Activated naive CD4-positive, alpha-beta T cell treated with anti-CD3 and anti-CD28 coated beads, Interleukin-2, amount 50 U/mL, for 72 hours (primary cell): ENCODE measurements around the gene OR51B6. TPM values are rescaled to one million over a fixed set of nuclear protein-coding genes. Genes with fewer than 3 reads are reported as not detected.
"Not testable (repeated sequence)": the region's sequence is repeated elsewhere in the genome, so short reads cannot be mapped to it uniquely, and the experiment has no call there.

ENCODE experiments used
- ATAC-seq, 2 donors: fragments of 150-1000 bp; cut with Tn5 transposase; 2 replicates each; pipeline ENCODE4 v1.10.0; 2021; ENCODE audit warnings: mild to moderate bottlenecking in 2 of 2, moderate library complexity in 2 of 2
- DNase-seq, 2 donors: peaks; one replicate each; pipeline ENCODE4 v3.0.0; 2021 to 2022; ENCODE audit warnings: low spot score in 2 of 2
- H3K27ac Mint-ChIP-seq, 2 donors: one replicate each; pipeline ENCODE4 v1.8.0; 2022; ENCODE audit warnings: mild to moderate bottlenecking in 2 of 2, mixed read lengths in 2 of 2
- H3K36me3 Mint-ChIP-seq, 2 donors: one replicate each; pipeline ENCODE4 v1.8.0; 2022; ENCODE audit warnings: mixed read lengths in 2 of 2
- H3K9me3 Mint-ChIP-seq, 2 donors: one replicate each; pipeline ENCODE4 v1.8.0; 2022; ENCODE audit warnings: mixed read lengths in 2 of 2
- total RNA-seq, 2 donors: library from RNA; stranded (reverse); gene quantifications; one replicate each; pipeline ENCODE4 v1.2.3, GENCODE V29; 2022

Gene OR51B6
- not detected for total RNA-seq

GRCh38 chr11:5351208-5351607, at the start of gene OR51B6:
OR51B6 (plus strand) TSS chr11:5351508; CDS start chr11:5351508, 0 bp downstream.
- Mint-ChIP-seq H3K27ac (no peak within 1 kb of the TSS), H3K9me3 (peaks cover 0 to 3% of the 10 kb centered on the region in 2 donors), H3K36me3 (peaks cover 0 to 4% of the 10 kb centered on the region in 2 donors)
- no peak for DNase-seq
- ATAC-seq, result no peak

DNA sequence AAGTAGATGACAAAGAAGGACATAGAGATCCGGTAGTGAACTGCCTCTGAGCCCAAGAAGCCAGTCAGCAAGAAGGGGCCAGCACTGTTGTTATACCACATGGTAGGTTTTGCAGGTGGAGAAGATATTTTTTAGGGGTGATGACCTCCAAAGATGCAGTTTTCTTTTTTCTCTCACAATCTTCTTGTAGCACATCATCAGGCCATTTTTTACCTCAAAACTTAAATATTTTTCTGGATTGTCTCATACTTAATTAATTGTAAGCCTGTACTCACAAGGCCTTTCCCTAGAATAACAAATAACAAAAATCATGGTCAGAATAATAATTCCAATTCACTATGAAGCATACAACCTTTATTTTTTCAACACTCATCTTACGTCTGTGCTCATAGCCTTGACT, 49.5 kb upstream of the OR51B6 start, which contains the start of gene OR51B4:
Gene OR51B4, minus strand, starts transcription at position 101 of the 400 bp plus-strand sequence. Its CDS starts 0 bp downstream, at position 101.
- ATAC-seq, result no peak
- no peaks in the 10 kb centered on the region for H3K36me3 Mint-ChIP-seq
- DNase-seq, result no peak
- H3K9me3 Mint-ChIP-seq, result no peaks in the 10 kb centered on the region
- H3K27ac Mint-ChIP-seq, result no peak within 1 kb of the TSS

DNA sequence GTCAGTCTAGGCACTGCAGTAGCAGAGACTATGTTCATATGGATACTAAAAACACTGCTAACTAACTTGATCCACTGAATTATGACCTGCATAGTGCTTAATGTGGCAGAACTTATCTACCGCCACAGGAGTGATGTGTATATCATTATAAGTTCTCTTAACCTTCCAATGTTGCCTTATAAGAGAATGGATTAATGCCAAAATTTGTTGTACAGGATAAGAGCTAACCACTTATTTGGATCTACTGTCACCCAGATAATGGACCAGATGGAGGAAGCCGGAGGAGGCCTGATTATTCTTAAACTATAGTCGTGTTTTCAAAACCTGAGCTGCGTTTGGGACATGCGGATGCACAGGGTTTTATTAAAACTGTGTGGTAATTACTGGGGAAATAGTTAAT, 47.7 kb upstream of the OR51B6 start:
- ATAC-seq (no peak), DNase-seq (no peak)
- no peaks in the 10 kb centered on the region for H3K36me3 Mint-ChIP-seq
- H3K27ac Mint-ChIP-seq, result no peak overlapping the region
- no peaks in the 10 kb centered on the region for H3K9me3 Mint-ChIP-seq

DNA sequence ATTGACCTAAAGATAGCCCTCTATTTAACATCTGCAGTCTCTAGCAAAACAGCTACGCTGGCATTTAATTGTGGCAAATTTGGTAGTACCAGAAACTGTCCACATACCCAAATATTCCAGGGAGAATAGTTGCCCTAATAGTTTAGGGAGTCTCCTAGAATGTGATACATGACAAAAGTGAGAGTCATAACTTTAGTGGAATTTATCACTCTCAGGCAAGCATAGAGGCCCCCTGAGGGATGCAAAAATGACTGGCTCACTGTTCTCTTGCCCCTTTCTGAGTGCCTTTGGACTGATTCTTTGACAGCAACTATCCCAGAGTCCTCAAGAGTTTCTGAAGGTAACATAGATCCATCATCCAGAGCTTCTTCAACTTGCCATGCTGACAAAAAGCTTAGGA, 47.3 kb upstream of the OR51B6 start:
- ATAC-seq (no peak), DNase-seq (no peak)
- Mint-ChIP-seq H3K27ac (no peak overlapping the region), H3K9me3 (no peaks in the 10 kb centered on the region), H3K36me3 (no peaks in the 10 kb centered on the region)

DNA sequence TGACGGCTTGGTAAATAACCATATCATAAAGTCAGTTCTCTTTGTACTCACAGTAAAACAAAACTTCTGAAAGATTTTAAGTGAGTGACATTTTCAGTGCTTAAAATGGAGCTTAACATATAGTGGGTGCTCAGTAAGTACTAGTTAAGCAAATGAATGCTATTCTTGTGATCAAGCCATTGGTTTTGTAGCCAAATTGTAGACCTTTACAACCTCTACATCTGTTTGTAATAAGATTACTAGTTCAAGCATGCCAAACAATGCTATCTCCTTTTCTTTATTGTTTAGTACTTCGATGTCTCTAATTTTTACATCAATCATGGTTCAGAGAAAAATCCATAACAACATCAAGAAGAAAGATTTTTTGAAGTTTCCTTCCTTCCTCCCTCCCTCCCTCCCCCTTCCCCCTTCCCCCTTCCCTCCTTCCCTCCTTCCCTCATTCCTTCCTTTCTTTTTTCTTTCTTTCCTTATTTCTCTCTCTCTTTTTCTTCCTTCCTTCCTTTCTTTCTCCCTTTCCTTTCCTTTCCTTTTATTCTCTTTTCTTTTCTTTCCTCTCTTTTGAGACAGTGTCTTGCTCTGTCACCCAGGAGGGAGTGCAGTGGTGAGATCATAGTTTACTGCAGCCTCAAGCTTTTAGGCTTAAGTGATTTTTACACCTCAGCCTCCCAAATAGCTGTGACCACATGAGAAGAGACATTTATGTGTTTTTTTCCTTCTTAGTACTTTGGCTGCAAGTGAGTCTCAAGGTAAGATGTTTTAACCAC, 43.9 kb upstream of the OR51B6 start:
- H3K36me3 Mint-ChIP-seq, result no peaks in the 10 kb centered on the region
- ATAC-seq, result no peak
- no peak for DNase-seq
- no peak overlapping the region for H3K27ac Mint-ChIP-seq
- no peaks in the 10 kb centered on the region for H3K9me3 Mint-ChIP-seq

- DNase-seq (no peak), ATAC-seq (no peak)
- Mint-ChIP-seq H3K36me3 (no peaks in the 10 kb centered on the region), H3K27ac (no peak overlapping the region), H3K9me3 (no peaks in the 10 kb centered on the region)
Observed at GRCh38 chr11:5310423-5310822, 40.9 kb upstream of the OR51B6 start.

DNA sequence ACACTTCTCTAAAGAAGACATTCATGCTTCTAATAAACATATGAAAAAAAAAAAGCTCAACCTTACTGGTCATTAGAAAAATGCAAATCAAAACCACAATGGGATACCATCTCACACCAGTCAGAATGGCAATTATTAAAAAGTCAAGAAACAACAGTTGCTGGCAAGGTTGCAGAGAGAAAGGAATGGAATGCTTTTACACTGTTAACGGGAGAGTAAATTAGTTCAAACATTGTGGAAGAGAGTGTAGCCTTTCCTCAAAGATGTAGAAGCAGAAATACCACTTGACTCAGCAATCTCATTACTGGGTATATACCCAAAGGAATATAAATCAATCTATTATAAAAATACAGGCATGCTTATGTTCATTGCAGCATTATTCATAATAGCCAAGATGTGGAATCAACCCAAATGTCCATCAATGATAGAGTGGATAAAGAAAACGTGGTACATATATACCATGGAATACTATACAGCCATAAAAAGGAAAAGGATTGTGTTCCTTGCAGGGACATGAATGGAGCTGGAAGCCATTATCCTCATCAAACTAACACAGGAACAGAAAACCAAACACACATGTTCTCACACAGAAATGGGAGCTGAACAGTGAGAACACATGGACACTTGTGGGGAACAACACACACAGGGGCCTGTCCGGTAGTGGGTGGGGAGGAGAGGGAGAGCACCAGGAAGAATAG, 37.8 kb upstream of the OR51B6 start:
- DNase-seq, ATAC-seq: not testable (repeated sequence)

GRCh38 chr11:5317292-5317691, 34.0 kb upstream of the OR51B6 start:
- ATAC-seq (no peak), DNase-seq (no peak)
- Mint-ChIP-seq H3K36me3 (no peaks in the 10 kb centered on the region), H3K9me3 (peaks cover 0 to 3% of the 10 kb centered on the region in 2 donors), H3K27ac (no peak overlapping the region)

More for the DNA sequence above, 37.8 kb upstream of the OR51B6 start:
- not testable (repeated sequence) for H3K36me3 Mint-ChIP-seq, H3K27ac Mint-ChIP-seq, H3K9me3 Mint-ChIP-seq

- no peaks in the 10 kb centered on the region for H3K9me3 Mint-ChIP-seq
- no peak for ATAC-seq
- no peak within 1 kb of the TSS for H3K27ac Mint-ChIP-seq
Observed at GRCh38 chr11:5324197-5324596, 27.1 kb upstream of the OR51B6 start, which contains the start of gene OR51B2. OR51B2 (minus strand) TSS chr11:5324297; CDS start chr11:5324297, 0 bp downstream.

DNA sequence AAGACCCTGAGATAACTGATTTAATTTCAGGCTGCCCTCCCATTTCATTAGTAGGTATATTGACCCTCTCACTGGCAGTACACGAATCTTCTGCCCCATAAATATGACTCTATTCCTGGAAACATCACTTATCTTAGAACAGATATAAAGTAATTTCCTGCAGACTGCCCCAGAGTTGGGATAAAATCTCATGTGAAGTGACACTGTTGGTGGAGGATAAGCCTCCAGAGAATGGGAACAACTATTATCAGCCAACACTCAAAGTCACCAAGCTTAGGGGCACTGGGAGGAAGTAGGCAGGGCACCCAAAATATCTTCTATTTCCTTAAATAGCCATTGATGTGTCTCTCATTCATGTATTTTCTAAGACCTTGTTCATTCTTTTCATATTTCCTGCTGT, 16.1 kb upstream of the OR51B6 start:
- no peak overlapping the region for H3K27ac Mint-ChIP-seq
- no peaks in the 10 kb centered on the region for H3K9me3 Mint-ChIP-seq
- ATAC-seq (no peak), DNase-seq (no peak)
- H3K36me3 Mint-ChIP-seq, result no peaks in the 10 kb centered on the region

More at GRCh38 chr11:5324197-5324596, 27.1 kb upstream of the OR51B6 start, which contains the start of gene OR51B2:
- no peaks in the 10 kb centered on the region for H3K36me3 Mint-ChIP-seq
- DNase-seq, result no peak

GRCh38 chr11:5336331-5336730, 15.0 kb upstream of the OR51B6 start:
- H3K27ac Mint-ChIP-seq, result no peak overlapping the region
- H3K9me3 Mint-ChIP-seq, result no peaks in the 10 kb centered on the region
- ATAC-seq (no peak), DNase-seq (no peak)
- no peaks in the 10 kb centered on the region for H3K36me3 Mint-ChIP-seq

DNA sequence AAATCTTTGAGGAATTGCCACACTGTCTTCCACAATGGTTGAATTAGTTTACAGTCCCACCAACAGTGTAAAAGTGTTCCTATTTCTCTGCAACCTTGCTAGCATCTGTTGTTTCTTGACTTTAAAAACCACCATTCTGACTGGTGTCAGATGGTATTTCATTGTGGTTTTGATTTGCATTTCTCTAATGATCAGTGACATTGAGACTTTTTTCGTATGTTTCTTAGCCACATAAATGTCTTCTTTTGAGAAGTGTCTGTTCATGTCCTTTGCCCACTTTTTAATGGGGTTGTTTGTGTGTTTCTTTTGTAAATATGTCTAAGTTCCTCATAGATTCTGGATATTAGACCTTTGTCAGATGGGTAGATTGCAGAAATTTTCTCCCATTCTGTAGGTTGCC, 14.1 kb upstream of the OR51B6 start:
- not testable (repeated sequence) for H3K9me3 Mint-ChIP-seq, DNase-seq, ATAC-seq, H3K36me3 Mint-ChIP-seq, H3K27ac Mint-ChIP-seq

- no peak for DNase-seq
- H3K36me3 Mint-ChIP-seq, result no peaks in the 10 kb centered on the region
- no peaks in the 10 kb centered on the region for H3K9me3 Mint-ChIP-seq
- no peak for ATAC-seq
- H3K27ac Mint-ChIP-seq, result no peak overlapping the region
Observed at GRCh38 chr11:5339771-5340322, 11.5 kb upstream of the OR51B6 start.

GRCh38 chr11:5343474-5344335, 7.6 kb upstream of the OR51B6 start, which contains the start of gene OR51B5:
OR51B5 (minus strand) TSS chr11:5343524; CDS start chr11:5343524, 0 bp downstream.
- DNase-seq (no peak), ATAC-seq (no peak)
- Mint-ChIP-seq H3K36me3 (no peaks in the 10 kb centered on the region), H3K9me3 (no peaks in the 10 kb centered on the region), H3K27ac (no peak within 1 kb of the TSS)

- Mint-ChIP-seq H3K9me3 (no peaks in the 10 kb centered on the region), H3K36me3 (no peaks in the 10 kb centered on the region), H3K27ac (no peak overlapping the region)
- ATAC-seq, result no peak
- DNase-seq, result no peak
Observed at GRCh38 chr11:5345831-5346230, 5.5 kb upstream of the OR51B6 start.

DNA sequence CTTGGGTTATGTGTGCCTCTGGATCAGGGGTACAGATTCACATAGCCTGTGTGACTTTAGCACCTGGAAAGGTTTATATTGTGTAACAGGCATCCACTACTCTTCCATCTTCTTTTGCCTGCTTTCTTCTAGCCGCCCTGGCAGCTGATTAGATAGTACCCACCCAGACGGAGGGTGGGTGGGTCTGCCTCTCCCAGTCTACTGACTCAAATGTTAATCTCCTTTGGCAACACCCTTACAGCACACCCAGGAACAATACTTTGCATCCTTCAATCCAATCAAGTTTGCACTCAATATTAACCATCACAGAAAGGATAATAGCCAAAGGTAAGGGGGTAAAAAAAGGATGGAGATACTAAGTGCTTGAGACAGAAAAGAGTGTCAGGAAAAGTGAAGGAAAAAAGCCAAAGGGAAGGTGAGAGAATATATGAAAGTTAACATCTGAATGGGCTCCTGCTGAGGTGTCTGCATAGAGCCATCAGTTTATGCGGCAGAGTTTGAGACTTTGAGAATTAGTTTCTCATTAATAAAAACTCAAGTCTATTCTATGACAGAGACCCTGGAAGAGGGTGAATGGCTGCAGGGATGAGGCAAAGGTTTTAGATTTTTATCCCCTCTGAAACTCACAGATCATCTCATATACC, 2.6 kb upstream of the OR51B6 start:
- no peak for ATAC-seq
- Mint-ChIP-seq H3K36me3 (peaks cover 0 to 4% of the 10 kb centered on the region in 2 donors), H3K9me3 (no peaks in the 10 kb centered on the region)

More for the DNA sequence above, 2.6 kb upstream of the OR51B6 start:
- H3K27ac Mint-ChIP-seq, result no peak overlapping the region
- no peak for DNase-seq
